HG02571 (cell line): ENCODE measurements around the gene MCM9.
"Not testable (repeated sequence)": the region's sequence is repeated elsewhere in the genome, so short reads cannot be mapped to it uniquely, and the experiment has no call there.

Experiments used
- ATAC-seq: cut with Tn5 transposase; IDR thresholded peaks from one replicate; pipeline ENCODE4 v1.9.1; 2021; ENCODE audit warnings: mild to moderate bottlenecking, moderate library complexity; ENCODE audit not compliant: unreplicated experiment

MCM9 gene

DNA sequence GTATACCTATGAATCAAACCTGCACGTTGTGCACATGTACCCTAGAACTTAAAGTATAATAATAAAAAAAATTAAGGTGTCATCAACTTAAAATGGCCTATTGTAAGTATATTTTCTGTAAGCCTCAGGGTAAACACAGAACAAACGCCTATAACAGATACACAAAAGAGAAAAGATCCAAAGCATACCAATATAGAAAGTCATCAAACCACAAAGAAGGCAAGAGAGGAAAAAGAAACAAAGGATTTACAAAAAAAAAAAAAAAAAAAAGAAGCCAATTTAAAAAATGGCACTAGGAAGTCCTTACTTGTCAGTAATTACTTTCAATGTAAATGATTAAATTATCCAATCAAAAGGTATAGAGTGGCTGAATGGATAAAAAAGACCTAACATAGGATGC lies 65.6 kb downstream of the MCM9 start:
- no peak for ATAC-seq

DNA sequence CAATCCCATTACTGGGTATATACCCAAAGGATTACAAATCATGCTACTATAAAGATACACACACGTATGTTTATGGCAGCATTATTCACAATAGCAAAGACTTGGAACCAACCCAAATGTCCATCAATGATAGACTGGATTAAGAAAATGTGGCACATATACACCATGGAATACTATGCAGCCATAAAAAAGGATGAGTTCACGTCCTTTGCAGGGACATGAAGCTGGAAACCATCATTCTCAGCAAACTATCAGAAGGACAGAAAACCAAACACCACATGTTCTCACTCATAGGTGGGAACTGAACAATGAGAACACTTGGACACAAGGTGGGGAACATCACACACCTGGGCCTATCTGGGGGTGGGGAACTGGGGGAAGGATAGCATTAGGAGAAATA lies 66.1 kb downstream of the MCM9 start:
- not testable (repeated sequence) for ATAC-seq

DNA sequence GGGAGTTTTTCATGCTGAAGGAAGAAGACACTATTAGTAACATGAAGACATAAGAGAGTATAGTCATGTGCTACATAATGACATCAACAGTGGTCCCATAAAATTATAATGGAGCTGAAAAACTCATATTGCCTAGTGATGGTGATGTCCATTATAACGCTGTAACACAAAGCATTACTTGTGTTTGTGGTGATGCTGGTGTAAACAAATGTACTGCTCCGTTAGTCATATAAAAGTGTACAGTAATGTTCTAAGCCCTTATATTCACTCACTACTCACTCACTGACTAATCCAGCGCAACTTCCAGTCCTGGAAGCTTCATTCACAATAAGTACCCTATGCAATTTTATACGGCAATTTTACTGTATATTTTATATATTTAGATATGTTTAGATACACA lies 67.8 kb downstream of the MCM9 start:
- no peak for ATAC-seq

DNA sequence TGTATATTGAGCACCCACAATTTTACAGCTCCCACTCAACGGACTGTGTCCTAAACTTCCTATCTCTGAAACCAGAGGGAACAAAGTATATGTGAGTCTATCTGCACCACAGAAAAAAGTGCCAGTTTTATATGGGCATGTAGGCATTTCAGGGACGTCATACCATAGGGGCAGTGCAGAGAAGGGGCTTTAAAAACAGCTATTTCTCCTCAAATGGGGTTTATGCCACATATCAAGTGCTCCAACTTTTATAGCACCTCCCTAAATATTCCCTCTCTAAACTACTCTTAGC lies 69.9 kb downstream of the MCM9 start:
- no peak for ATAC-seq

DNA sequence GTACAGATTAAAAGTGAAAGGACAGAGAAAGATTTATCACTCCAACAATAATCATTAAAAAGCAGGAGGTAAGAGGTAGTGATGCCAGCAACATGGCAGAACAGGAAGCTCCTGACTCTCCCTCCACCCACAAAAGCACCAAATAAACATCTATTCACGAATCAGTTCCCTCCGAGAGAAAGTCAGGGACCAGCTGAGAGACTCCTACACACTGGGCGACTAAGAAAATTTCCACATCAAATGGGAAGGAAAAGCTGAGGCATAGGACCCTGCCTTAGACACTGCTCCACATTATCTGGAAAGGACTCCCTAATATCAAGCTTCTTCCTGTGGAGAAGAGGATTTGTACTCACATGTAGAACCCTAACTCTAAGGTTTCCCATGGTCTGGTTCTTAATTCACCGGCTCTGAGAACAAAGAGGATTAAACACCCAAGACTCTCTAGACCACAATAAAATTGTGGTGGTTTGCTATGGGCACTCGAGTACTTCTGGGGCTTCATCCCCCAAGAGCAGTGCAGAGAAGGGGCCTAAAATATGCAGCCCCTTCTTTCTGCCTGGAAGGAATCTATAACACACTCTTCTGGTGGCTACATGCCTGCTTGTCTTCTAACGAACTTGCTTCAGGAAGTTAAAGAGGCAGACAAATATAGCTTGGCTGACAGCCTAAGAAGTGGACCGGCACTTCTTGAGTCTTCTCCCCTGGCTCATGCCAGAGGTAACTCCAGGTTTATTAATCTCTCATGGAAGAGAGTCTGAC lies 70.4 kb downstream of the MCM9 start:
- ATAC-seq: no peak

DNA sequence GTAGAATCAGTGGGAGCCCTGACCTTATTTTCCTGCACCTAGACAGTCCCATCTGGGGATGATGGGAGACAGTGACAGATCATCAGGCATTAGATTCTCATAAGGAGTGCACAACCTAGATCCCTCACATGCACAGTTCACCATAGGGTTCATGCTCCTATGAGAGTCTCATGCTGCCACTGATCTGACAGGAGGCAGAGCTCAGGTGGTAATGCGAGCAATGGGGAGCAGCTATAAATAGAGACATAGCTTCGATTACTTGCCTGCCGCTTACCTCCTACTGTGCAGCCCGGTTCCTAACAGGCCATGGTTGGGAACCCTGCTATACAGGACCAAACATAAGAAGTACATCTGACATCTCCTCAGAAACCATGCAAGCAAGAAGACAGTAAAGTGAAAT lies 72.5 kb downstream of the MCM9 start:
- ATAC-seq: no peak

DNA sequence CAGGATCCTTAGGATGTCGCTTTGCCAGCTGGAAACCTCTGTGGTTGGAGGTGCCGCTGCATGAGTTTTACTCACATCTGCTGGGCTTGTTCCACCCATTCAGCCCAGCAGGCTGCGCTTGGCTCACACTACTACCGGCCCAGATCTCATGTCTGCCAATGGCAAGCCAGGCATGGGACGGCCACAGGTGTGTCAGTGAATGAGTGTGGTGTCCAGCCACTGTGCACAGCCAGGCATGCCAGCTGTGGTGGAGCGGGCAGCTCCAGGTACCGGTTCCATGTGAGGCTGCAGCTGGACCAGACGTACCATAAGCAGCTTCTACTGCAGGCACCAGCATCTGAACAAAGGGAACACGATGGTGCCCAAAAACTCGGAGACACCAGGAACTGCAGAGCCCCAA lies 74.1 kb downstream of the MCM9 start:
- no peak for ATAC-seq

DNA sequence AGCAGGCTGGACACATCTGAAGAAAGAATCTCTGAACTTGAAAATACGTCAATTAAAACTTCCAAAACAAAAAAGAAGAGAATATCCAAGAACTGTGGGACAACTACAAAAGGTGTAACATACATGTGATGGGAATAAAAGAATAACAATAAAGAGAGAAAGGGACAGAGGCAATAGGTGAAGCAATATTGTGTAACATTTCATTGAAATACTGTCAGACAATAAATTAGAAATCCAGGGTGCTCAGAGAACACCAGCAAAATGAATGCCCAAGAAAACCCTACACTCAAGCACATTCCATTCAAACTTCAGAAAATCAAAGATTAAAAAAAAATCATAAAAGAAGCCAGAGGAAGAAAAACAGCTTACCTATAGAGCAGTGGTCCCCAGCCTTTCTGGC lies 74.6 kb downstream of the MCM9 start:
- no peak for ATAC-seq

DNA sequence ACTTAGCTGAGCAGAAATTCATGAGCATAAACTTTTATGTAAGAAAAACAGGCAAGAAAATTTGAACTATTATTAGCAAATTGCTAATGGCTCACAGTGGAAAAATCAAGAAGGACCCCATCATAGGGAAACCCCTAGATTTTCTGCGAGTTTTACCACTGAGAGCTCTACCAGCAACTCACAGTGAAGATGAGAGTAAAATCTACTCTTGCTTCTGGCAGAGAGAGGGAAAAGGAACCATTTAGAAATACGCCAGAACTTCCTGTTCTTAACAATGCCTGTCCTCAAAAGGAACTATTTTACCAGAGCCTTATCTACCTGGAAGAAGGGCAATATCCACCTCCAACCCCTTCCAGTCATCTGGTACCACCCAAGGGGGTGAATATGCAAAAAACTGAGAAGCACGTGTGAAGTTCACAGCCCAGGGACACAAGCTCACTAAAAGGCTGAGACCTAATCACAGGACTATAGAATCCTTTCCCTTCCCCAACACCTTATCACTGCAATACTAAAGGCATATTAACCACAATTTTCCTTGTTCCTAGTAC lies 75.4 kb downstream of the MCM9 start:
- no peak for ATAC-seq

DNA sequence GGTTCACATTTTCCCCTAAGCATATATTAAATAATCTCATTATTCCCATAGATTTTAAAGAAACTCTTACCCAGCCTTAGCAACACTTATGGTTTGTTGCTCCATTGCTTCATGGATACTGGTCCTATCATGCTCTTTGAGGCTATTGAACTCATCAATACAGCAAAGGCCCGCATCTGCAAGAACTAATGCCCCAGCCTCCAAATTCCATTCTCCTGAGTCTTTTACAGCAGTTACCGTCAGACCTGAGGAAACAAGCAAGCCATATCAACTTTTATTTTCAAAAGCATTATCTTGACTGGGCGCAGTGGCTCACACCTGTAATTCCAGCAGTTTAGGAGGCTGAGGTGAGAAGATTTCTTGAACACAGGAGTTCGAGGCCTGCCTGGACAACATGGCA lies 78.7 kb downstream of the MCM9 start:
- ATAC-seq: no peak

DNA sequence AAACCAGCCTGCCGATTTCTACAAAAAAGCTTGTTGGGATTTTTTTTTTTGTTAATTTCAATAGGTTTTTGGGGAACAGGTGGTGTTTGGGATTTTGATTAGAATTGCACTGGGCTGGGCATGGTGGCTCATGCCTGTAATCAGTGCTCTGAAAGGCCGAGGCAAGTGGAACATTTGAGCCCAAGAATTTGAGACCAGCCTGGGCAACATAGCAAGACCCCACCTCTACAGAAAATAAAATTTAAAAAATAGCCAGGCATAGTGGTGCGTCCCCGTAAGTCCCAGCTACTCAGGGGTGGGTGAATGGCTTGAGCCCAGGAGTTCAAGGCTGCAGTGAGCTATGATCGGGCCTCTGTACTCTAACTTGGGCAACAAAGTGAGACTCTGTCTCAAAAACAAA lies 81.6 kb downstream of the MCM9 start:
- ATAC-seq: no peak

DNA sequence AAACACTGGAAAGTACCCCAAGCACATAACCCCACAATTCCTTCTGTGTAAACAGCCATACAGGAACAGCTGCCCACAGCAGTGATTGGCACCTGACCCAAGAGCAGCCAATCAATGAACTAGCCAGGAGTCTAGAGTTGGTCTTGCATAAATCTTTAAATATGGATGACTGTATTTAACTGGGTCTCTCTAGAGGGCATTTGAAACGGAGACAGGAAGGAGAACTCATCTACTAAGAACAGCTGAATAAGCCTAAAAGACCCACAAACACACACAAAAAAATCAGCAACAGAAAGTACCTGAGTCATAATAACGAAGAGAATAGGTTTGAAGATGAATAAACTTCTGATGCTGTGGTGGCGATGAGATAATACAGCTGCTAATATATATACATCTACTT lies 90.0 kb downstream of the MCM9 start:
- ATAC-seq: peak; percentile 47

DNA sequence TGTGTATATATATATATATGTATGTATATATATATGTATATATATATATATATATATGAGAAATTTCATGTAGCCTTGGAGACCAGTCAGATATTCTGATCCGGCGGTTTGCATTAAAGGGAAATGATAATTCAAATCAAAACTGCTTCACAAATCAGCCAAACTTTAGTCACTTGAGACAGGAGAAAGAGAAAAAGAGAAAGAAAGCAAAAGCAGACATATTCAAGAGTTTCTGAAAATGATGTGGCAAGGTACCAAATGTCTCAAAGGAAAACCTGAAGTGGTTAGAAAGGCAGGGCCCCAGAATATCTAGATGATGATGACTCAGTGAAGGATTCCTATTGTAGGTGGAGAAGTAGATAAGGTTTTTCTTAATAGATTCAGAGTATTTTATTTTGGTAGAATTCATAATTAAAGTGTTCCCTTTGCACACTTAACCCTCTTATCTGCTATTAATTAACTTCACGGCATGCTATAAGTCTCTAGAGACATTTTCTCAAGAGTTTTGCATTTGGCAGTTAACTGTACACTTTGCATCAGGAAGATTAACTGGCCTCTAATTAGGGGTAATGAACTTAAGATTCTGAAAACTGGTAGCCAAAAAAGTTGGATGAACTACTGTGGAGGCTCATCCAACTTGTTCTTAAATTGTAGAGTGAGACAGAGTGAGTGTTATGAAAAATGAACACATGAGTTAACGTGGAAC lies 91.1 kb downstream of the MCM9 start:
- ATAC-seq: peak; percentile 93

DNA sequence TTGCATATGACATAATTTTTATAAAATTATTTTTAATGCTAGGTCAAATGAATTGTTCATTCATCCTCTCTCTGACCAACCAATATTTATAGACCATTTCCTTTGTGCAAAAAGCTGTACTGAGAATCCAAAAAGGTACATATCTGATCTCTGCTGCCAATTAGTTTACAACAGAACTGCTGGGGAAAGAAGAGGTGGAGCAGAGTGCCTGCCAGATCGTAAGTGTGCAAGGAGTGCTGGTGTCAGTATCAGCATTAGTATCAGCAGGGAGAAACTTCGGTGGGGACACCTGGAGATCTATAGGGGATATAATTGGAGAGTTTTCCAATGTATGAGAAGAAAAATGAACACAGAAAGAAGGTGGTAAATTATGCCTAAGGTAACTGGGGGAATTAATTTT lies 104.3 kb downstream of the MCM9 start:
- no peak for ATAC-seq

DNA sequence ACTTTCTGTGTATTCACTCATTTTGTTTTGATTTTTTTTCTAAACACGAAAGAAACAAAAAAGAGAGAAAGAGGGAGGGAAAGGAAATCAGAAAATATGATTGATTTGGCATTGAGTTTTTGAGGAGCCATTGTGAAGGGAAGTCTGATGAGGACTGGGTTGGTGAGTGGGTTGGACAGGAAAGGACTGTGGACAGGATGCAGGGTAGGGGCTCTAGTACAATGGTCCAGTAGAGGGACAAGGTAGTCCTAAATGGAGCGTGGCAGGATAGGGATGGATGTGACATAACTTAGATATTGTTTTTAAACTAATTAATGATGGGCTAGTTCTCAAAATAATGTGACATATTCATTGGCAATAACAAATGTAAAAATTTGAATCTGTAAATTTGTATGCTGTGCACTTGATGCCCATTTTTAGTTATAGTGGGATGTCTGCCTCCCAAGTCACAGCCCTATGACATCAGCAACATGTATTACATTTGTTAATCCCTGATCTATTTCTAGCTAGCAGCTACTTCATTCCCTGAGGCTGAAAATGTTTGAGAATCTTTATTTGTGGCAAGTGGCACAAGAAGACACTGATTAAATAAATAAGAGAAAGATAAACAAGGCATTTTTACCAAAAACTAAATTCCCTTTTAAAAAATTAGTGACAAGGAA lies 105.0 kb downstream of the MCM9 start:
- ATAC-seq: no peak

DNA sequence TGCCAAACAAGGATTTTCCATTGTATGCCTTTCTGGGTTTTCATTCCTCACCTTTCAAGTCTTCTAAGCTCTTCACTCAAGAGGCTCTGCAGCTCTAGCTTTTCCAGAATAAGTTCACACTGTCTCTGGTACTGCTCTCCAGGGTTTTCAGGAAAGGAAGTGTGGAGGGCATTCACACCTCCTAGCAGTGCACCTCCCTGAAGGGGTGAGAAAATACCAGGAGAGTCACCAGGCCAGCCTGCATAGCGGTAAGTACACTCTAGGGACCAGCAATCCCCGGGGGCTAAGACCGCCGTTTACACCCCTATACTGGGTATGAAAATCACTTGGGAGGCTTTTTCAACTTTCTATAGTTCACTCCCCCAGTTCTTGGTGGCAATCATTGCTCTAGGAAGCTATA lies 108.9 kb downstream of the MCM9 start:
- ATAC-seq: no peak

DNA sequence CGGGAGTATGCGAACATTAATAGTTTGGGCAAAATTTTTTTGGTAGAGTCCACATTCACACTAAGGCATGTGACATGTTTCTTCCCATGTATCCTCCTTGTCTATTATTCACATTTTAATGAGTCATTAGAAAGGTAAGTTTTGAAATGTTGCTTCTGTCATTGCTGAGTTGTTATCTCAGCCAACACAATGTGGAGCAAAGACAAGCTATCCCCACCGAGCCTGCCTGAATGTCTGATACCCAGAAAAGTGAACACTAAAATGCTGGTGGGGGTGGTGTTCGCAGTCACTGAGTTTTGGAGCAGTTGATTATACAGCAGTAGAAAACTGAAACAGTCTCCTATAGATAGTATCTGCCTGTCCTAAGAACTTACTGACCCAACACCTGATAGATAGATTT lies 109.3 kb downstream of the MCM9 start:
- ATAC-seq: no peak

DNA sequence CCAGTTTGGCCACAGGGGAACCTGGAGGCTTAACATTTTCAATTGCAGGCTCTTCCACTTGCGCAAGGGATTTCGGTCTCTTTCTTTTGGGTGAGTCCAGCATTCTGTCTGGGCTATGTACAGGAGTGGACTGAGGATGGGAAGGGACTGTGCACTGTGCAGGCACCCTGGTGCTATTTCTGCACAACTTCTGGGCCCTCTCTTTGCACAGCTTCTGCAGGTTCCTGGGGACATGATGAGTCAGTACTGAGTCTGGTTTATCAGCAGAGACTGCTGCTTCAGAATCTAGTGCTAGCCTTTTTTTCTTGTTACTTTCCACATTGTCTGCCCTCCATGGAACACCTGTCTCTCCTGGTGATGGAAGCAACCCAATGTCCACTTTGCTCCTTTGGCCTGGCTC lies 119.5 kb downstream of the MCM9 start:
- ATAC-seq: no peak

DNA sequence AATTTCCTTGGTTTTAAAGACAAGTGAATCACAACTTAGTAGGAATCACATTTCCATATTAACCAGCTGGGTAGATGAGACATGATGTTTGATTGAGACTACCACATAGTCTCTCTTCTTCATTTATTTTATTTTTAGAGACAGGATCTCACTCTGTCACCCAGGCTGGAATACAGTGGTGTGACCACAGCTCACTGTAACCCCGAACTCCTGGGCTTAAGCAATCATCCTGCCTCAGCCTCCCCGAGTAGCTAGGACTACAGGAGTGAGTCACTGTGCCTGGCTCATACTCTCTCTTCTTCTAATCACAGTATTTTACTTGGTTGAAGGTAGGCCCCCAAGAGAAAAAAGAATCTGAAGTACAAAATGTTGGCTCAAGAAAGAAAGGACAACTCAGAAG lies 121.2 kb downstream of the MCM9 start:
- no peak for ATAC-seq

DNA sequence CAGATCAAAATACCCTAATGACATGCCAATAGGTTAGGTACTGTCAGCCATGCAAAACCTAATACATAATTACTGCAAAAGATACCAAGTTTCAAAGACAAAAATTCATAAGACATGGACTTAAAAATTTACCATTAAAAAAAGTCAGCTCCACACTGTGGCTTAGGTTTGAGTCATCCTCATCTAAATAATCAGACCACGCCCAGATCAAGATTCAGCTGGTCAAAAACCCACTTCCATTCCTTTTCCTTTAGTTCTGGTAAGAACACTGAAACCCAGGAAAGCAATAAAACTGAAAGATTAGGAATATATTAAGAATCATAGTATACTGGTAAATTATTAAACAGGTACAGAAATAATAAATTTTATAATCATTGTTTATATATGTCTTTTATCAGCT lies 122.0 kb downstream of the MCM9 start:
- no peak for ATAC-seq

DNA sequence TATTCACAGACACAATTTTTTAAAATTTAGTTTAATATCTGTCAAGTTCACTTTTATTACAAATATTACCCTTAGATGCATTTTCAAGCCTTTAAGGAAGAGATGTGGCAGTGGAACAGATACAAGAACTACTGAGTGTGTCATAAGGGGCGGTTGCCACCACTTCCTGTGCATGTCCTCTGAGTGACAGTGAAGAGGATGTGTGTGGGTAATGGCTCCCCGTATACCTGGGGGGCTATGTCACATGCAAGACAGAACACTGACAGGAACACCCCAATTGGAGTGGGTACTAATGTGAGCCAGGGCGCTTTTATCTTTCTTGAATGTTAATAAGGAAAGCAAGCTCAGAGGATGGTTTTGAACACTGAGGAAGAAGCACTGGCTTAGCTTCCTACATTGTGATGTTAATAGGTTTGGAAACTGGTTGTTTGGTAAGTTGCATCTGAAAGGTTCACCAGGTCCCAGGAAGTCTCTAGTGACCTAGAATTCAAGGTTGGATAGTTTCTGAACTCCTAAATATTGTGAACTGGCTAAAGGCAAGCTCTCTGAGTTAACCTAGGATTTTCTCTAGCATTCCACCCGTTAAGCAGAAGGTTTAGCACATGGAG lies 124.4 kb downstream of the MCM9 start:
- peak; percentile 55 for ATAC-seq
